ENCODE data around the gene CREG2. TPM values are rescaled to one million over a fixed set of nuclear protein-coding genes. Genes with fewer than 3 reads are reported as not detected.
"Not testable (repeated sequence)": the region's sequence is repeated elsewhere in the genome, so short reads cannot be mapped to it uniquely, and the experiment has no call there.

CREG2 gene
- total RNA-seq, 6 donors from 2014 or later, result 1.1 to 8.4 (median 1.6) TPM; not detected in 3

DNA sequence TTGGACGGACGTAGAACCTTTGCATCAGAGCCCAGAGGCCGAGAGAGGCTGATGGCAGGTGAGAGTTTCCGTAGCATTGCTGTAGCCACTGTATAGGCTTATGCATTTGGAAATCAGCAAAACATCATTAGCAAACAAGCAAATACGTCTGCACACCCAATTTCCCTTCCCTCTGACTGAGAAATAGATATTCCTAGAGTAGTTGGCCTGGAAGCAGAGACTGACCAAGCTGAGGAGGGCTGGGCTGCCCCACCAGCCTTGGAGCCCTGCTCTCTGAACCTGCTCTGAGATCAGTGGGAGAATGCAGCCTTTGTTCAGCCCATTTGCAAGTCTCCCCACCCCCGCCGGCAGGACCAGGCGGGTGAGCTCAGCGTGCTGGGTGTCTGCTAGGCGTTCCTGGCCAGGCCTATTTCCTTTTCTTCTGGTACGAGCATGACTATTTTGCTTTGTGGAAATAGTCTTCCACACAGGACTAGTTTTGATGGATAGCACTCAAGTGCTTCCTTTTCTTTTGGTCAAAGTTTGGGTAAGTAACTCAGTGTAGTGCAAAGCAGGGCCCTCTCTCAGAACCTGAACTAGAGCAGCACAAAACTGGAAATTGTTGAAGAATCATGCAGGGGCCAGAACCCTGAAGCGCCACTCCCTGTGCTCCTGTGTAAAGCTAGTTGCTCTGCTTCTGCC lies 56.9 kb downstream of the CREG2 start:
- H3K36me3 ChIP-seq, result no peaks in the 10 kb centered on the region
- TF ChIP-seq EP300 (IDR thresholded peaks at IDR 0.05), result no peak
- peak in 1 of 4 donors; percentile 21 for TF ChIP-seq POLR2A (IDR thresholded peaks at IDR 0.05)
- no peak for TF ChIP-seq POLR2AphosphoS5 (IDR thresholded peaks at IDR 0.05)
- TF ChIP-seq, protein P1, sequence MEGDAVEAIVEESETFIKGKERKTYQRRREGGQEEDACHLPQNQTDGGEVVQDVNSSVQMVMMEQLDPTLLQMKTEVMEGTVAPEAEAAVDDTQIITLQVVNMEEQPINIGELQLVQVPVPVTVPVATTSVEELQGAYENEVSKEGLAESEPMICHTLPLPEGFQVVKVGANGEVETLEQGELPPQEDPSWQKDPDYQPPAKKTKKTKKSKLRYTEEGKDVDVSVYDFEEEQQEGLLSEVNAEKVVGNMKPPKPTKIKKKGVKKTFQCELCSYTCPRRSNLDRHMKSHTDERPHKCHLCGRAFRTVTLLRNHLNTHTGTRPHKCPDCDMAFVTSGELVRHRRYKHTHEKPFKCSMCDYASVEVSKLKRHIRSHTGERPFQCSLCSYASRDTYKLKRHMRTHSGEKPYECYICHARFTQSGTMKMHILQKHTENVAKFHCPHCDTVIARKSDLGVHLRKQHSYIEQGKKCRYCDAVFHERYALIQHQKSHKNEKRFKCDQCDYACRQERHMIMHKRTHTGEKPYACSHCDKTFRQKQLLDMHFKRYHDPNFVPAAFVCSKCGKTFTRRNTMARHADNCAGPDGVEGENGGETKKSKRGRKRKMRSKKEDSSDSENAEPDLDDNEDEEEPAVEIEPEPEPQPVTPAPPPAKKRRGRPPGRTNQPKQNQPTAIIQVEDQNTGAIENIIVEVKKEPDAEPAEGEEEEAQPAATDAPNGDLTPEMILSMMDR (IDR thresholded peaks at IDR 0.05), result no peak
- H3K27me3 ChIP-seq, result no peaks in the 10 kb centered on the region
- ATAC-seq (ENCODE audit: low FRiP score in 2 of 2) (peak in 1 of 2 donors; percentile 69), DNase-seq (peak; percentile 63 to 68)
- no peaks in the 10 kb centered on the region for H3K9me3 ChIP-seq
- 67 to 74% methylated on average over 10 to 12 of the region's 12 CpGs for WGBS, 2 donors
- H3K4me3 ChIP-seq, result no peak overlapping the region
- H3K27ac ChIP-seq, result peak overlapping the region in 3 of 4 donors; percentile 58 to 80 (median 59)
- H3K4me1 ChIP-seq, result peaks cover 12 to 31% (median 18%) of the 10 kb centered on the region in 4 donors

DNA sequence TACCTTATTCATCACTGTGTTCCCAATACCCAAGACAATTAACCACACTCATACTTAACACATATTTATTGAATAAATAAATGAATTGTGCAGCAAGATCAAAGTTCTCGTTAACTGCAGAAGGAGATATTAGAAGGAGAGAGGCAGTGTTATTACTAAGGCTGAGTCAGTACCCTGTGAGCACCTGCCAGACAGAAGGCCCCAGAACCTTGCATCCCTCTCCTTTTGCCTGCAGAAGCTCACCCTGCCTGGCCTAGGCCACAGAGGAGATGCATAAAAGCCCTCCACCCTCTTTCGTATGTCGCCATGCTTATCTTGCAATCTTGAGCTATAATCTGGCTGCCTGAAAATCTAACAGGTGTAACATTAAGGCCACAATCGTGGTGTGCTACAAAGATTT lies 58.3 kb downstream of the CREG2 start:
- TF ChIP-seq, protein P1 (IDR thresholded peaks at IDR 0.05), result no peak
- TF ChIP-seq EP300 (IDR thresholded peaks at IDR 0.05), result no peak
- TF ChIP-seq POLR2AphosphoS5 (IDR thresholded peaks at IDR 0.05), result no peak
- TF ChIP-seq POLR2A (IDR thresholded peaks at IDR 0.05), result no peak
- Histone ChIP-seq H3K36me3 (no peaks in the 10 kb centered on the region), H3K9me3 (no peaks in the 10 kb centered on the region), H3K27ac (peak overlapping the region; percentile 50 to 80 (median 64)), H3K4me1 (peaks cover 12 to 31% (median 18%) of the 10 kb centered on the region in 4 donors), H3K4me3 (no peak overlapping the region), H3K27me3 (no peaks in the 10 kb centered on the region)
- DNase-seq (no peak), ATAC-seq (ENCODE audit: low FRiP score in 2 of 2) (no peak)
- 62 to 91% methylated on average over 4 of the region's 4 CpGs for WGBS, 2 donors

DNA sequence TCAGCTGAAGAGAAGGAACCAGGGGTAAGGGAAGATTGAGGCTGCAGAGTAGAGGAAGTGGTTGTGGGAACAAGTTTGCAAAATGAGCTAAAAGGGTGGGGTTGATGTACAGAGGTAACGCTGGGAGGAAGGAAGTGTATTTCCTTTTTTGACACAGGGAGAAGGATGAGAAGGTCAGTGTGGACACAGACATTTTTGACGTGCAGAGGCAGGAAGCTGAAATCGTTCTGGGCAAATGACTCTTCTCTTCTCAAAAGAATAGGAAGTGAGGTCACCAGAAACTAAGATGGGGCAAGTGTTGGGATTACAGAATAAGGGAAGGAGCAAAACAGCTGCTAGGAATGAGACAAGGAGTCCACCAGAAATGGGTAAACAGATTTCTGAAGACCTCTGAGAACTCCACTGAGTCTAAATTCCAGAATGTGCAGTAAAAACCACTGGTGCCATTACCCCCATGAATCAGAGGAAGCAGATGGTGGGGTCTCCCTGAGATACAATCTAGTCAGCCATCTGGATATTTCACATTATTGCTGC lies 58.8 kb downstream of the CREG2 start:
- Histone ChIP-seq H3K9me3 (no peaks in the 10 kb centered on the region), H3K4me3 (no peak overlapping the region), H3K27ac (peak overlapping the region; percentile 69 to 80 (median 74)), H3K36me3 (no peaks in the 10 kb centered on the region), H3K27me3 (no peaks in the 10 kb centered on the region), H3K4me1 (peaks cover 12 to 31% (median 18%) of the 10 kb centered on the region in 4 donors)
- DNase-seq, result peak in 1 of 2 donors; percentile 68
- WGBS, 2 donors, result 9 to 14% methylated on average over 3 of the region's 3 CpGs
- TF ChIP-seq POLR2A (IDR thresholded peaks at IDR 0.05), result peak in 1 of 4 donors; percentile 20
- TF ChIP-seq EP300 (IDR thresholded peaks at IDR 0.05), result peak in 2 of 4 donors; percentile 57 to 63
- TF ChIP-seq, protein P1 (IDR thresholded peaks at IDR 0.05), result no peak
- TF ChIP-seq POLR2AphosphoS5 (IDR thresholded peaks at IDR 0.05), result peak; percentile 75 to 86
- peak; percentile 91 for ATAC-seq (ENCODE audit: low FRiP score in 2 of 2)

DNA sequence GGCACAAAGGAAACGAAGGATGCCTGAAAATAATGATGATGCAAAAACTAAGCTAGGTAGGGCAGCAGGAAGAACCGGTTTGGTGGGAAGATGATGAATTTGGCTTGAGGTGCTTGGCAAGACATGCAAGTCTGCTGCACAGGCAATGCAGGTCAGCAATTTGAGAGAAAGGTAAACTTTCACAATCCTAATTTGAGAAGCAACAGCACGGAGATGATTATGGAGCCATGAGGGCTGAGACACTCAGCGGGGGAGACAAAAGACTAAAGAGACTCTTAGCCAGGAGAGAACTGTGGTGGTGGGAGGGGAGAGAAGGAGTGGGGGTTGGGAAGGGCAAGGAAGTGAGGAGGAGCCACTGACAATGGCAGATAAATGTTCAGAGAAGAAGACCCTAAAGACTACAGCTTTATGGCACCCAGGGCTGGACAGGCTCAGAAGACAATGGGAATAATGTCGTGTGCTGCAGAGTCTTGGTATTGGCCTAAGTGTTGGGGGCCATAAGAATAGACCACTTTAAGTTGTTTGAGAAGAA lies 59.4 kb downstream of the CREG2 start:
- ATAC-seq (ENCODE audit: low FRiP score in 2 of 2) (peak; percentile 8 to 10), DNase-seq (peak in 1 of 2 donors; percentile 57)
- 35 to 53% methylated on average over 5 of the region's 5 CpGs for WGBS, 2 donors
- H3K4me1 ChIP-seq, result peaks cover 12 to 31% (median 18%) of the 10 kb centered on the region in 4 donors
- peak overlapping the region; percentile 69 to 80 (median 74) for H3K27ac ChIP-seq
- H3K4me3 ChIP-seq, result no peak overlapping the region
- no peaks in the 10 kb centered on the region for H3K27me3 ChIP-seq
- TF ChIP-seq EP300 (IDR thresholded peaks at IDR 0.05) (no peak), POLR2AphosphoS5 (IDR thresholded peaks at IDR 0.05) (peak in 1 of 2 donors; percentile 47), POLR2A (IDR thresholded peaks at IDR 0.05) (no peak)
- no peaks in the 10 kb centered on the region for H3K36me3 ChIP-seq
- H3K9me3 ChIP-seq, result no peaks in the 10 kb centered on the region

DNA sequence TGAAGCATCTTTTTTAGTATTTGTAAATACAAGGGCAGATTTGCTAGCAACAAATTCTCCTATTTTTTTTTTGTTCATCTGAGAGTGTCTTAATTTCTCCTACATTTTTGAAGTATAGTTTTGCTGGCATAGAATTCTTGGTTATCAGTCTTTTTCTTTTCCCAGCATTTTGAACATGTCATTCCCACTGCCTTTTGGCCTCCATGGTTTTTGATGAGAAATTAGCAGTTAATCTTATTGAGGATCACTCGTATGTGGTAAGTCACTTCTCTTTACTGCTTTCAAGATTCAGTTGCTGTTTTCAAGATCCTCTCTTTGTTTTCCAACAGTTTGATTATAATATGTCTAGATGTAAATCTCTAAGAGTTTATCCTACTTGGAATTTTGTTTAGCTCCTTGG lies 61.9 kb downstream of the CREG2 start:
- no peak for ATAC-seq (ENCODE audit: low FRiP score in 2 of 2)

DNA sequence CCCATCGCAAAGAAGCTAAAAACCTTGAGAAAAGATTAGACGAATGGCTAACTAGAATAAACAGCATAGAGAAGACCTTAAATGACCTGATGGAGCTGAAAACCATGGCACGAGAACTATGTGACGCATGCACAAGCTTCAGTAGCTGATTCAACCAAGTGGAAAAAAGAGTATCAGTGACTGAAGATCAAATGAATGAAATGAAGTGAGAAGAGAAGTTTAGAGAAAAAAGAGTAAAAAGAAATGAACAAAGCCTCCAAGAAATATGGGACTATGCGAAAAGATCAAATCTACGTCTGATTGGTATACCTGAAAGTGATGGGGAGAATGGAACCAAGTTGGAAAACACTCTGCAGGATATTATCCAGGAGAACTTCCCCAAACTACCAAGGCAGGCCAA lies 70.7 kb downstream of the CREG2 start:
- not testable (repeated sequence) for H3K4me3 ChIP-seq; H3K36me3 ChIP-seq; H3K27me3 ChIP-seq; DNase-seq; H3K4me1 ChIP-seq; H3K9me3 ChIP-seq; ATAC-seq (ENCODE audit: low FRiP score in 2 of 2); H3K27ac ChIP-seq
- WGBS, 2 donors, result 88 to 95% methylated on average over 6 of the region's 6 CpGs

More for the DNA sequence above, 61.9 kb downstream of the CREG2 start:
- no peaks in the 10 kb centered on the region for H3K27me3 ChIP-seq
- H3K27ac ChIP-seq, result no peak overlapping the region
- WGBS, 2 donors, result 87 to 91% methylated on average over 1 of the region's 1 CpG
- no peak overlapping the region for H3K4me3 ChIP-seq
- no peak for DNase-seq
- TF ChIP-seq EP300 (IDR thresholded peaks at IDR 0.05), result no peak
- no peak for TF ChIP-seq POLR2AphosphoS5 (IDR thresholded peaks at IDR 0.05)
- TF ChIP-seq, protein P1 (IDR thresholded peaks at IDR 0.05), result no peak
- no peak for TF ChIP-seq POLR2A (IDR thresholded peaks at IDR 0.05)
- H3K36me3 ChIP-seq, result no peaks in the 10 kb centered on the region
- H3K9me3 ChIP-seq, result no peaks in the 10 kb centered on the region
- H3K4me1 ChIP-seq, result peaks cover 8 to 26% (median 15%) of the 10 kb centered on the region in 4 donors

All from upper lobe of left lung (tissue), 6 donors.